Activated CD4-positive, alpha-beta T cell treated with anti-CD3 and anti-CD28 coated beads, Interleukin-2, Interleukin-4, amounts not matched to agents 100 ng/mL and 50 ng/mL, durations not matched to agents 16 hours and 8 hours (primary cell): Measurements from ENCODE around the gene PLSCR2.
"Not testable (repeated sequence)": the region's sequence is repeated elsewhere in the genome, so short reads cannot be mapped to it uniquely, and the experiment has no call there.

Experiments
- DNase-seq: peaks from one replicate; pipeline ENCODE4 v3.0.0-alpha.2; 2020; ENCODE audit warnings: low spot score

PLSCR2 gene

GRCh38 chr3:146485297-146485696, 15.9 kb upstream of the PLSCR2 start:
- DNase-seq = no peak

- no peak for DNase-seq
Measured at GRCh38 chr3:146476094-146476740, 6.9 kb upstream of the PLSCR2 start.

DNA sequence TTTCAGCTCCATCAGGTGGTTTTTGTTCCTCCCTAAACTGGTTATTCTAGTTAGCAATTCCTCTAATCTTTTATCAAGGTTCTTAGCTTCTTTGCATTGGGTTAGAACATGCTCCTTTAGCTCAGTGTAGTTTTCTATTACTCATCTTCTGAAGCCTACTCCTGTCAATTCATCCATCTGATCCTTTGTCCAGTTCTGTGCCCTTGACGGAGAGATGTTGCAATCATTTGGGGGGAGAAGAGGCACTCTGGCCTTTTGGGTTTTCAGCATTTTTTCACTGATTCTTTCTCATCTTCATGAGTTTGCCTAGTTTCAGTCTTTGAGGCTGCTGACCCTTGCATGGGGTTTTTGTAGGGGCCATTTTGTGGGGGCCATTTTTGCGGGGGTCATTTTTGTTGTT, 5.6 kb upstream of the PLSCR2 start:
- not testable (repeated sequence) for DNase-seq

DNA sequence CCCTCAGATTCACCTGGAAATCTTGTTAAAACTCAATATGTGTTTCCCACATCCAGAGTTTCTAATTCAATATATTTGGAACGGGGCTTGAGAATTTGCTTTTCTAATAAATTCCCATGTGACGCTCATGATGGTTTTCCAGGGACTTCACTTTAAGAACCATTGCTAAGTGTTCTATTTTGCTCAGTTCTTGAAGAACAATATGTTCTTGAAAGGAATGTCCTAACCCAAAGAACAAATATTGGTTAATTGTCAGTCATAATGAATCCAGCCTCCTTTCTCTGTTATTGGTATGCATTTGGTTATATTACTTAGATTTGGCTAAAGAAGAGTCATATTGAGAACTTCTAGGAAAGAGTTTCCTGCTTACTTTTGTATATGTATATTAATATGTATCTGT, 4.4 kb upstream of the PLSCR2 start:
- DNase-seq = no peak

GRCh38 chr3:146472611-146473010, 3.2 kb upstream of the PLSCR2 start:
- DNase-seq = no peak

DNA sequence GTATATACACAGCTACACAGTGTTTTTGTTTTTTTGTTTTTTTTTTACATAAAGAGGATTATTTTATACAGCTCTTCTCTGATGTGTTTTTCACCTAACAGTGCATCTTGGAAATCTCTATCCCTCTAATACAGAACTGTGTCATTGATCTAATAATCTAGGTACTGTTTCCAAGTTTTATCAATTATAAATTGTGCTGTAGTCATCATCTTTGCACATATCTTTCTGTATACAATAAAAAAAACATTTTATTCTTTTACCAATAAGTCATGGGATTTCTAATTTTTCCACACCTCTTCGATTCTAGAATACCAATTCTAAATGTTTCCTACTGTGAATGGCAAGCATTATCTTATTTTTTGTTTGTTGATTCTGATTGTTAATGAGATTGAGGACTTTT, 1.7 kb upstream of the PLSCR2 start:
- DNase-seq = no peak

- no peak for DNase-seq
Measured at GRCh38 chr3:146470425-146470990, 1.1 kb upstream of the PLSCR2 start.

DNA sequence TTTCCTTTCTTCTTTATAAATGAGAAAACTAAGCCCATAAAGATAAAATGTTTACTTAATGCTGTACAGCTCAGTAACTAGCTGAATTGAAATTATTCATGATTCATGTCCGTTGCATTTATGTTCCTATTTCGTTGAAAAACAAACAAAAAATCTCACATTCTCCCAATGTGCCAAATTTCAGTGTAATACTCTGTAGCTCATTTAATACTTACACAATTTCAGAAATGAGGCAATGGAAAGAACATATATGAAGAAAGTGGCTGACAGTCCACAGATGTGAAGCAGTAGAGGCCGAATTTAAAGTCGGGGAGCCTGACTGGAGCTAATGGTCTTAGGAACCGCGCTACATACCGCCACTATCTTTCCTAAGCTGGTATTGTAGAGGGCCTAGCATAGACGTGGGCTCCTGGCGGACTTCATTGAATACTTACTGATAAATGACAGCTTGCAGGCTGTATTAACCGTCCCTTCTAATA, 651 bp downstream of the PLSCR2 start:
- DNase-seq = no peak

GRCh38 chr3:146468234-146468633, 1.1 kb downstream of the PLSCR2 start:
- DNase-seq = no peak

GRCh38 chr3:146466604-146467003, 2.8 kb downstream of the PLSCR2 start:
- no peak for DNase-seq

DNA sequence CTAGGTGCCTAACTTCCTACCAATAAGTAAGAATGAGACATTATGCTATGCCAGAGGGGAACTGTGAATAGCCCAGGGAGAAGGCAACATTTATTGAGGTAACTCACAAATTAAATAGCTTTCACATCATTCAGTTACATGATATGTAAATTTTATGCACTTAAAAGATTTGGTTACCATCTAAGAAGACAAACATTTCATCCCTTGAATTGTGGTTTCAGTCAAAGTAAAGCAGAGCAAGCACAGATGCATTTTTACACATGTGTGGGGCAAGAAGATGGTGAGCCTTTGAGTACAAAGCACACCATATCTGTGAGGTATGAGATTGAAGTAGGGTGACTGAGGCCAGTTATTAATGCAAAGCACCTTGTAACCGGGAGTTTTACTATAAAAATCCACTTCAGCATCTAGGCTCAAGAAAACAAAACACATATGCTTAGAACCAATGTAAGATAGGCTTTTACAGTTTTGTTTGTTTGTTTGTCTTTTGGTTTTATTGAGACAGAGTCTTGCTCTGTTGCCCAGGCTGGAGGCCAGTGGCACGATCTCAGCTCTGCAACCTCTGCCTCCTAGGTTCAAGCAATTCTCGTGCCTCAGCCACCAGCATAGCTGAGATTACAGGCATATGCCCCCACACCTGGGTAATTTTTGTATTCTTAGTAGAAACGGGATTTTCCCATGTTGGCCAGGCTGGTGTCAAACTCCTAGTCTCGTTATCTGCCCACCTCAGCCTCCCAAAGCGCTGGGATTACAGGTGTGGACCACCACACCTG, 3.5 kb downstream of the PLSCR2 start:
- no peak for DNase-seq

DNA sequence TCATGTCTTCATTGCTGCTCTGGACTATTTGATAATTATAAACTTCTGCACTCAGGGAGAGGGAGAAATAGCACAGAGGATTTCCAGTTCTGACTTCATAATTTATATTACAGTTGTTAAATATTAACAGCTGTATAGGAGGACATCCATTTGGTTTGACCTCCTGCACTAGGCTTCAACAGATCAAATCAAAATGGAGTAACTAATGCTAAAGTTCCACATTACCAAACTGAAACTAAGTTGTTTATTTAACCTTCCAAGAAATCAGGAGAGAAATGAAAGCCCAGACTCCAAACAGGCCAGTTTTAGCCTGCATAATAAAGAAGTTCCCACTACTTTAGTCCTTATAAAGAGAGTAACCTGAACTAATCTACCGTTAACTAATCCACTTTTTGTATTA, 4.6 kb downstream of the PLSCR2 start:
- DNase-seq = no peak

DNA sequence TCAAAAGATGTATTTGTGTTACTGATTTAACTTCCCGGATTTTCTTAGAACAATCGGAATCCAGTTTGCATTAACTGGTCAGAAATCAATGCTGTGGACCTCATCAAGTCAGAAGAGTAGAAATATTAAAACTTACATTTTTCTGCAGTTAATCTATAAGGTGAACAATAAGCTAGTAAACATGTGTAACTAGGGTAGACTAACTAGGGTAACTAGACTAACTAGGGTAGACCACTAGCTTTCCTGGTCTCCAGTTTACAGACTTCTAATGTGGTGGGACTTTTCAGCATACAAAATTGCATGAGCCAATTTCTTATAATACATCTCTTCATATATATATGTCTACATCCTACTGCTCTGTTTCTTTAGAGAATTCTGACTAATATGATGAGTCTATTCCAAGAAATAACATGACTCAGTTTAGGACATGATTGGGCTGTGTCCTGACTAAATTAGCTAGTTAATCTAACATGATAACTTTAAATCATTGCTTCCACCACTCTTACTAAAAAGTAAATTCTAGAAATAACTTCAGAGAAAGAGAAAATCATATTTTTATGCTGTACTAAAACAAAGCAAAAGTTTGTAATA, 5.3 kb downstream of the PLSCR2 start:
- DNase-seq = peak; percentile 24

DNA sequence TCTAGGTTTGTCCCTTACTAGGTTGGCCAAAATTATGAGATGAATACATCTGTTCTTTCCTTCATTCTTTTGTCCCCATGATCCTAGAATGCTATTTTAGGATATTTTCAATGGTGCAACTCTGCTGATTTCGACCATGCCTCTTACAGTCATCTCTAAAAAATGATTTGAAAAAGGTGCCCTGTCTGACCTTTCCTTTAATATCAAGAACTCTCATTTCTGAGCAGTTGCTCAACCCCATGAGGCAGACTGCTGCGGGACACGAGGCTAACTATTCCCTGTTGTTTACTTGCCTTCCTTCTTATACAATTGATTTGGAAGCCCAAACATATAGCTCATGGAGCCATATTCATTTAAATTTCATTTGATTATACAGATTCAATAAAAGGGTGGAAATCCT, 14.6 kb downstream of the PLSCR2 start:
- no peak for DNase-seq

GRCh38 chr3:146449613-146450012, 19.7 kb downstream of the PLSCR2 start:
- DNase-seq = no peak

- DNase-seq = no peak
Measured at GRCh38 chr3:146449076-146449475, 20.3 kb downstream of the PLSCR2 start.

DNA sequence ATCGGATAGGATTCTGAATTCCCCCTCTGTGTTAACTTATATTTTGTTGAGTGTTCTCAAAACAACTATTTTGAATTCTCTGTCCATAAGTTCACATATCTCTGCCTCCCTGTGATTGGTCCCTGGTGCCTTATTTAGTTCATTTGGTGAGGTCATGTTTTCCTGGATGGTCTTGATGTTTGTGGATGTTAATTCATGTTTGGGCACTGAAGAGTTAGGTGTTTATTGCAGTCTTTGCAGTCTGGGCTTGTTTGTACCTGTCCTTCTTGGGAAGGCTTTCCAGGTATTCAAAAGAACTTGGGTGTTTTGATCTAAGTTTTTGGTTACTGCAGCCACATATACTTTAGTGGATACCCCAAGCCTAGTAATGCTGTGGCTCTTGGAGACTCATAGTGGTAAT, 23.3 kb downstream of the PLSCR2 start:
- no peak for DNase-seq

GRCh38 chr3:146440310-146440709, 29.1 kb downstream of the PLSCR2 start:
- not testable (repeated sequence) for DNase-seq

GRCh38 chr3:146432066-146432465, 37.3 kb downstream of the PLSCR2 start:
- no peak for DNase-seq

DNA sequence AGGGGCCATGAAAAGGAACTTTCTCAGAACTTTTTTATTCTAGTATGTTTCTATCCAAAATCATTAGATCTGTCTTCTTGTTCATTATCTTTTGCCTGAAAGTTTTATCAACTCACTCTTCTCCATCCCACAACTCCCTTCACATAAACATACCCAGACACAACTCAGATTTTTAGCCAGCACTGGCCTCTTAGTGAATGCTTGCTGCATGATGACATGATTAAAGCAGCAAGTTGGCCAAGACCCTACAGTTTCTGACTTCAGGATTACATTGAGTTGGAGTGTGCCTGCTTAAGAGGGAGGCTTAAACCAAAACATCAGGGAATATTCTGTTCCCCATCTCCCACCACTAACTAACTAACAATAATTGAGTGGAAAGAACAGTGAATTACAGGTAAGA, 38.1 kb downstream of the PLSCR2 start:
- no peak for DNase-seq

- DNase-seq = no peak
Measured at GRCh38 chr3:146425341-146425740, 44.0 kb downstream of the PLSCR2 start.

DNA sequence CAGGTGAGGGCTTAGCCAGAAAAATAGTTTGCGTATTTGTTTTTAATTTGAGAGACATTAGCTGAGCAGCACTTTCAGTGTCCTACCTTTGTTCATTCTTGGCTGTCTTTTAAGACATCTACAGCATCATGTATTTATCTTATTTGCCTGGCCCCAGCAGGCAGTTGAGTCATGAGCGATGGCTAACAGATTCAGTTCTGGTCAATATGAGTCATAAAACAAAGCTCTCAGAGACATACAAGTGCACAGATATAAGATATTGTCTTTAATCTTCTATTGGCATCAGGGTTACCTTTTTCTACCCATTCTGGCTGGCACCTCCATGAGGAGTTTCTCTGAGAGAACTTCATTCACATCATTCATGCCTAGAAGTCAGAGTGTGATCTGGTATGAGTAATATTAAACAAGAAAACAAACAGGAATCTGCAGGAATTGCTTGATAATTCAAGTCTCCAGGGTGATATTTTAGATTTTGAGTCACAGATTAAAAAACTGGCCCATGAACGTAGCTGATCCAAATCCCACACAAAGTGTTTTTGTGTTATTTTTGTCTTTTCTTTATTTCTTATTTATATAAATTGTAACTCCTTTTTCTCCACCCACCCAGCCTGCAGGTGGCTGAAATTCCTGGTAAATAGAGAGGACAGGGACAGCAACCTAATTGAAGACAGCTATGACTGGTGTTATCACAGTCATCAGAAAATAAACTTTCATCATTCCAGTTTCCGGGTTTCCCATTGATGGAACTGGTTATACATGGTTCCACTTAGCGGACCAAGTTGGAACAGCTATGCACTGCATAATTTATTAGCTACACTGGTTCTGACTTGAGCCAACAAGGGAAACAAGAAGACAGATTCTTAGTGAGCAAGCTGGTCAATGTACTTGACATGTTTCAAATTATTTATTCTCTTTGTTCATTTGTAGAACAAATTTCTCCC, 47.3 kb downstream of the PLSCR2 start:
- DNase-seq = no peak
